H1 (cell line): Measurements from ENCODE around the gene MRPL9. TPM values are rescaled to one million over a fixed set of nuclear protein-coding genes. Genes with fewer than 3 reads are reported as not detected.
A peak's percentile ranks its signal among the peaks of the same experiment; 100 is the strongest.

Experiments used
- CTCF ChIA-PET: fragments of 300-600 bp; sonication (Branson Sonifier 250); formaldehyde crosslinking; loops from one replicate; lab custom pipeline; 2021; ENCODE audit not compliant: partially characterized antibody; lab: Charles Lee
- POLR2A ChIA-PET: fragments of 300-600 bp; sonication (Branson Sonifier 250); formaldehyde crosslinking; loops from one replicate; lab custom pipeline; 2021; ENCODE audit warnings: inconsistent platforms; ENCODE audit not compliant: partially characterized antibody; lab: Charles Lee
- DNase-seq, 2 experiments: peaks; one replicate each; pipeline versions ENCODE4 v3.0.0 to v3.0.0-alpha.2; 2010 to 2022; ENCODE audit warnings: low spot score in 2 of 2, low read depth in 1 of 2, mixed read lengths in 1 of 2
- FAIRE-seq: peaks from 2 replicates; lab custom pipeline; 2011; peaks lifted over from hg19 to GRCh38; lab: Jason Lieb, UNC
- H2AFZ ChIP-seq: 2 replicates; pipeline ENCODE4 v1.8.1; 2012; ENCODE audit warnings: low read length, inconsistent platforms
- H2AK5ac ChIP-seq: 2 replicates; pipeline ENCODE4 v1.6.1; 2013; ENCODE audit warnings: low read depth, low read length
- H2BK120ac ChIP-seq: replicated peaks from 2 replicates; pipeline ENCODE3; 2013; ENCODE audit warnings: low read depth, low read length, inconsistent platforms
- H2BK12ac ChIP-seq: 2 replicates; pipeline ENCODE4 v1.6.1; 2013; ENCODE audit warnings: low read depth, low read length
- H2BK15ac ChIP-seq: 2 replicates; pipeline ENCODE4 v1.6.1; 2013; ENCODE audit warnings: low read length
- H2BK20ac ChIP-seq: 2 replicates; pipeline ENCODE4 v1.6.1; 2013; ENCODE audit warnings: low read length
- H2BK5ac ChIP-seq: 2 replicates; pipeline ENCODE4 v1.6.1; 2013; ENCODE audit warnings: low read depth, low read length
- H3K14ac ChIP-seq: 2 replicates; pipeline ENCODE4 v1.6.1; 2013; ENCODE audit warnings: inconsistent platforms; ENCODE audit not compliant: insufficient read length
- H3K18ac ChIP-seq: 2 replicates; pipeline ENCODE4 v1.6.1; 2013; ENCODE audit warnings: low read length; ENCODE audit errors: extremely low read depth
- H3K23ac ChIP-seq: 2 replicates; pipeline ENCODE4 v1.6.1; 2013; ENCODE audit warnings: inconsistent platforms; ENCODE audit not compliant: insufficient read length
- H3K23me2 ChIP-seq: 2 replicates; pipeline ENCODE4 v1.6.1; 2013; ENCODE audit warnings: low read depth, low read length
- H3K27ac ChIP-seq: 2 replicates; pipeline ENCODE4 v1.6.1; 2011; ENCODE audit warnings: low read depth, low read length, inconsistent platforms
- H3K27me3 ChIP-seq, 4 experiments: replicated peaks in 1 of 4; 1 replicate in 1 of 4; 2 replicates in 3 of 4; pipeline versions ENCODE4 v1.6.1 to v1.8.1; 2011 to 2013; ENCODE audit warnings: low read length in 3 of 4, mild to moderate bottlenecking in 3 of 4, inconsistent platforms in 2 of 4, mixed read lengths in 2 of 4, moderate library complexity in 1 of 4; ENCODE audit not compliant: control insufficient read depth in 3 of 4, insufficient read depth in 3 of 4; ENCODE audit errors: extremely low read depth in 1 of 4
- H3K36me3 ChIP-seq, 4 experiments: 2 replicates each; pipeline versions ENCODE4 v1.6.1 to v1.8.1; 2011 to 2013; ENCODE audit warnings: mild to moderate bottlenecking in 4 of 4, low read length in 3 of 4, moderate library complexity in 2 of 4, control low read depth in 1 of 4, inconsistent platforms in 1 of 4; ENCODE audit not compliant: insufficient read depth in 4 of 4, control insufficient read depth in 2 of 4
- H3K4ac ChIP-seq: replicated peaks from 2 replicates; pipeline ENCODE3; 2013; ENCODE audit warnings: low read length, low read depth, mixed read lengths, inconsistent platforms; ENCODE audit not compliant: insufficient read length
- H3K4me1 ChIP-seq, 4 experiments: replicated peaks in 1 of 4; 1 replicate in 1 of 4; 2 replicates in 3 of 4; pipeline versions ENCODE4 v1.6.1 to v1.8.1; 2011 to 2013; ENCODE audit warnings: low read length in 3 of 4, inconsistent platforms in 2 of 4, mixed read lengths in 1 of 4; ENCODE audit not compliant: insufficient read depth in 4 of 4, control insufficient read depth in 3 of 4
- H3K4me2 ChIP-seq, 2 experiments: 2 replicates each; pipeline versions ENCODE4 v1.6.1 to v1.8.1; 2011 to 2013; ENCODE audit warnings: low read depth in 2 of 2, low read length in 2 of 2, control low read depth in 1 of 2, inconsistent platforms in 1 of 2, mild to moderate bottlenecking in 1 of 2; ENCODE audit not compliant: insufficient read depth in 1 of 2
- H3K4me3 ChIP-seq, 4 experiments: fragments of 200-600, 300-600 bp in 1 of 4; sonication (generic), shearing (Covaris generic), sonication (Bioruptor Twin) in 1 of 4; 2 replicates each; pipeline versions ENCODE4 v1.5.1 to v1.8.1; 2011 to 2016; ENCODE audit warnings: low read length in 4 of 4, low read depth in 3 of 4, control low read depth in 2 of 4, inconsistent platforms in 2 of 4, mild to moderate bottlenecking in 2 of 4, mixed read lengths in 1 of 4, moderate library complexity in 1 of 4; ENCODE audit not compliant: insufficient read depth in 2 of 4; ENCODE audit errors: extremely low read depth in 1 of 4
- H3K56ac ChIP-seq: replicated peaks from 2 replicates; pipeline ENCODE3; 2013; ENCODE audit warnings: low read depth, mild to moderate bottlenecking, mixed read lengths, low read length, inconsistent platforms; ENCODE audit not compliant: insufficient read length
- H3K79me1 ChIP-seq: 2 replicates; pipeline ENCODE4 v1.6.1; 2013; ENCODE audit warnings: low read depth, low read length, control low read depth
- H3K79me2 ChIP-seq, 2 experiments: 2 replicates each; pipeline versions ENCODE4 v1.6.1 to v1.8.1; 2012 to 2013; ENCODE audit warnings: low read length in 2 of 2, mild to moderate bottlenecking in 2 of 2, inconsistent platforms in 1 of 2; ENCODE audit not compliant: insufficient read depth in 2 of 2, control insufficient read depth in 1 of 2
- H3K9ac ChIP-seq, 4 experiments: replicated peaks in 1 of 4; 1 replicate in 1 of 4; 2 replicates in 3 of 4; pipeline versions ENCODE4 v1.6.1 to v1.8.1; 2011 to 2013; ENCODE audit warnings: low read depth in 3 of 4, low read length in 3 of 4, control low read depth in 2 of 4, mild to moderate bottlenecking in 2 of 4, moderate library complexity in 2 of 4, inconsistent platforms in 1 of 4; ENCODE audit errors: extremely low read depth in 1 of 4
- H3K9me3 ChIP-seq, 2 experiments: 2 replicates each; pipeline versions ENCODE4 v1.6.1 to v1.8.1; 2012 to 2013; ENCODE audit warnings: mild to moderate bottlenecking in 2 of 2, moderate library complexity in 2 of 2, control low read depth in 1 of 2, inconsistent platforms in 1 of 2, low read depth in 1 of 2, low read length in 1 of 2, mixed read lengths in 1 of 2; ENCODE audit not compliant: insufficient read depth in 2 of 2
- H4K20me1 ChIP-seq, 2 experiments: replicated peaks in 1 of 2; 2 replicates each; pipeline versions ENCODE3 to v1.8.1; 2011 to 2013; ENCODE audit warnings: inconsistent platforms in 2 of 2, low read length in 2 of 2, mild to moderate bottlenecking in 1 of 2; ENCODE audit not compliant: insufficient read depth in 2 of 2, control insufficient read depth in 1 of 2
- H4K5ac ChIP-seq: 2 replicates; pipeline ENCODE4 v1.6.1; 2013; ENCODE audit warnings: low read length, low read depth, mixed read lengths, inconsistent platforms; ENCODE audit not compliant: insufficient read length
- H4K8ac ChIP-seq: 2 replicates; pipeline ENCODE4 v1.8.0; 2013; ENCODE audit warnings: mild to moderate bottlenecking, moderate library complexity, low read length, inconsistent platforms; ENCODE audit not compliant: insufficient read depth; ENCODE audit errors: extremely low read depth
- H4K91ac ChIP-seq: replicated peaks from 2 replicates; pipeline ENCODE3; 2013; ENCODE audit warnings: low read length, mixed read lengths, inconsistent platforms; ENCODE audit not compliant: insufficient read length
- RNF2 ChIP-seq: fragments of 200-900, 300-1000 bp; sonication (generic); IDR thresholded peaks from 2 replicates; pipeline ENCODE4 v1.7.1; 2016; ENCODE audit warnings: borderline replicate concordance, low read depth, mild to moderate bottlenecking, antibody characterized with exemption, low read length; ENCODE audit not compliant: poor library complexity, severe bottlenecking; ENCODE audit errors: missing control alignments
- polyA plus RNA-seq, 7 experiments: library from polyadenylated mRNA; depleted of rRNA in 3 of 7; stranded (reverse) in 5 of 7; unstranded in 2 of 7; fragments of >200 nt in 5 of 7; fragments of 200-250 nt in 2 of 7; gene quantifications; 1 replicate in 5 of 7; 2 replicates in 1 of 7; 4 replicates in 1 of 7; pipeline versions ENCODE4 v1.2.1 to v1.2.3, GENCODE V29; 2011 to 2013; ENCODE audit warnings: missing spikeins in 2 of 7, mixed read lengths in 2 of 7
- total RNA-seq: library from RNA; stranded (reverse); fragmentation: NEBNext Ultra II Directional; extraction: Animal tissue kit (Norgen Biotek cat#: 25700); gene quantifications from 2 replicates; pipeline ENCODE4 v1.2.1, GENCODE V29; 2021

Gene MRPL9
- total and polyA plus RNA-seq, 2 of the 8 experiments (the other 6 are each of a cell fraction or from before 2014, with no cell fraction given), result 74.9 to 113 TPM

GRCh38 chr1:151803164-151803563, 39.9 kb upstream of the MRPL9 start:
- Histone ChIP-seq H3K9ac (no peak overlapping the region), H4K5ac (no peak overlapping the region), H3K4me1 (no peaks in the 10 kb centered on the region; a peak in 1 of 7 replicates), H3K4ac (no peak overlapping the region), H3K14ac (no peak overlapping the region), H3K79me1 (no peaks in the 10 kb centered on the region), H2AFZ (no peak overlapping the region), H3K56ac (no peak overlapping the region), H4K20me1 (no peaks in the 10 kb centered on the region), H2BK20ac (no peak overlapping the region), H3K36me3 (no peaks in the 10 kb centered on the region), H3K4me3 (no peak overlapping the region), H4K8ac (no peak overlapping the region), H3K4me2 (no peak overlapping the region), H3K23me2 (no peaks in the 10 kb centered on the region), H2BK15ac (no peak overlapping the region), H4K91ac (no peak overlapping the region), H3K79me2 (no peaks in the 10 kb centered on the region), H3K27ac (no peak overlapping the region), H3K27me3 (peaks cover 0 to 3% (median 1%) of the 10 kb centered on the region in 4 experiments; a peak in 1 of 7 replicates), H2BK12ac (0 out of 2 replicates have a peak overlapping the region, but pooled peaks have one; percentile 27), H2BK5ac (no peak overlapping the region), H3K18ac (no peak overlapping the region), H2AK5ac (no peak overlapping the region), H2BK120ac (no peak overlapping the region), H3K9me3 (no peaks in the 10 kb centered on the region), H3K23ac (no peak overlapping the region)
- DNase-seq (no peak), FAIRE-seq (no peak)
- ChIA-PET POLR2A (interaction anchor here (0.8 to 3.2 kb wide), 2 partner anchors 40 to 1856 kb away, joined by 3 to 9 read pairs; partner anchors contain the start of gene MRPL9), CTCF (interaction anchor here (0.6 to 2.4 kb wide), 7 partner anchors 9 to 1680 kb away, joined by 3 to 9 read pairs (median 7); partner anchors contain the start of gene TDRKH)
- TF ChIP-seq RNF2, result no peak
